NCI-H2081 (cell line): ENCODE results near the gene NTM.

Source experiments
- DNase-seq, 2 experiments: peaks; one replicate each; lab custom pipeline; 2025; lab: John Stamatoyannopoulos, UW

The NTM gene

DNA sequence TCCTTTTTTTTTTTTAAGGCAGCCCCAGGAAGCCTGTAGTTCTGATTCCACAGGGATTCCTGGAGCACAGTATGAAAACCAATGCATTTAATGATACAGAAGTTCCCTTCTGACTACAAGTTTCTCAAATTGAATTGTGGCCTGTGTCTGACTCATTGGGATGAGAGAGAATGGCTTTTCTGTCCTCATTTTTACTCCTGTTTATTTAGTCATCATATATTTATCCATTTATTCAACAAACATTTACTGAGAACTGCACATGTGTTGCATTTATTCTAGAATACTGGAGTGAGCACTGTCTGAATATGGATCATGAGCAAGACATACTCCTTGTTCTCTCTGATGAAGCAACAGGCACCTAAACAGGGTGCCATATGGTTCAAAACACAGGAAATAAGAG is 231.2 kb downstream of the NTM start:
- no peak for DNase-seq

DNA sequence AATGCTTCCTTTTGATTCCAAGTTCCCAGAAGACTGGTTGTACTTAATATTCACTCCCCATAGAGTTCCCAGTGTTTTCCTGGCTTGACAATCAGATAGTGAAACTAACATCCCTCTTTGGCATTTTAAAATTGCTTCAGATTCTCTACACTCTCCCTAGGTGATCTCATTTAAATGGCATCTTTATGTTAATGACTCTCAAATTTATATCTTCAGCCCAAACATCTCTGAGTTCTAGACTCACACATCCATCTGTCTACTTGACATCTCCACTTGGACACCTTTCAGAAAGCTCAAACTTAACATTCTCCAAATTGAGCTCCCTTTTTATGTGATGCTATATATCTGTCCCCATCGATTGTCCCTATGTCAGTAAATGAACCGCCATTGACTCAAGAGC is 232.0 kb downstream of the NTM start:
- no peak for DNase-seq

DNA sequence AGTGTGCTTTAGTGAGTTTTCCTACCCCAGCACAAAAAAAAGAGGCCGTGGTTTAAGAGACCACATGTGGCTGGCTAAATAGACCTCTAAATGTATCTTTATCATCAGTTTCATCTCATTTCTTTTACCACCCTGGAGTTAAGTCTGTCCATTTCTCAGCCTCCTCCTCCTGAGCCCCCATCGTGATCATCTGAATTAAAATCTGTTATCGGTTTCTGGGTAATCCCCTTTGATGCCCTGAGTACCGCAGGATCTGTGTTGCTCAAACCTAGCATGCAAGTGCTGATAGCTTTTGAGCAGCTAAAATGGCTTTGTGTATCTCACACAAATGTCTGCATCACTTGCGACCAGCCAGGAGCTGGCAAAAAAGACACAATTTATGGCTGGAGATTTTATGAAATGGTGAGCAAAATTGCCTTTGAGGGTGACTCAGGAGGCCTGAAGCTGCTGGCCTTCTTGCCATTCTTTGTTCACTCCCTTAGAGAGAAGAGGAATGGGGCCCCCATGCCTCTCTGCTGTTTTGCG is 236.5 kb downstream of the NTM start:
- DNase-seq: no peak

DNA sequence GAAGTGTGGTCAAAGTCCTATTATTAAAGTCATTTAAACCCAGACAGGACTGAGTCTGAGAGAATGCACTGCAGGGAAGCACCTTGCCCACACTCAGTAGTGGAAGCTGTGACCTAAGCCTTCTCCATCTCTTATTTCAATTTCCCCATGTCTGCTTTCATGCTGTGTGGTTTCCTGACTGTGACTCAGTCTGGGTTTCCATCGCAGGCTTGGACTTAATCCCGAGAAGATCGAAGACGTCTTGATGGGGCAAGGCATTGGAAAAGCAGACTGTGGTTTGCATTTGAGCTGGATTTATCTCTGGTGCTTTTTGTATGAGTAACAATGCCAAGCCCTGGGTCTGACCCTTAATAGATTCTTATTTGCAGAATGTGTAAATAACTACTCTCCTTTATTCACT is 238.9 kb downstream of the NTM start:
- no peak for DNase-seq

DNA sequence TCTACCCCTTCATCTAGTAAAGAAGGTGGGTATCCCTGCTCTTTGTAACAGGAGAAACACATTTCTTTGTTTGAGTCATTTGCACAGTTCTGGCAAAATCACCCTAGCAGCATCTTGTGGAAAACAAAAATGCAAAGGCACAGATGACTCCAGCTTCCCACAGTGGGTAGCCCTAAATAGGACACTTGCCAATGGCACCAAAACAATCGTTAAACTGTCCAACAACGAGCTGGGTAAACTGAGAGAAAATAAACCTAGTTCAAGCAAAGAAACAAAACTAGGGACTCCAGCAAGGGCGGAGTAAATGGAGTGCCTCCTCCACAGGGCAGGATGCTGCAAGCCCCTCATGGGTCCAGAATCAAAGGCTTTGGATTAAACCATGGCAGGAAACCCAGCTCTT is 239.5 kb downstream of the NTM start:
- DNase-seq: no peak

DNA sequence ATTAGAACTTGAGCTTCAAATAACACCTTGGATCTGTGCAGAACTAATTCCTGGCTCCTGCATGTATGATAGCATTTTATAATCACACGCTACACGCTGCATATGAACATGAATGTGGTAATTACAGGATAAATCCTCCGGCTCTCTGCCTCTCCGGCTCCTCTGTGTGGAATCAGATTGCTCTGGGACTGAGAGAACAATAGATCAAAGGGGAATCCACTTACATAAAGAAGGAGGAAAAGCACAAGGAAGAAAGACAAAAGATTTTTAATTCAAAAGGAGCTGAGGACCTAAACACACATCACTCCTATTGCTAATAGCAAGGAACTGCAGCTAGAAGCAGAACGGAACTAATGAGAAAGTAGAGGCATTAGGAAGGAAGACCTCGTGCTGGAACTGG is 240.9 kb downstream of the NTM start:
- no peak for DNase-seq

DNA sequence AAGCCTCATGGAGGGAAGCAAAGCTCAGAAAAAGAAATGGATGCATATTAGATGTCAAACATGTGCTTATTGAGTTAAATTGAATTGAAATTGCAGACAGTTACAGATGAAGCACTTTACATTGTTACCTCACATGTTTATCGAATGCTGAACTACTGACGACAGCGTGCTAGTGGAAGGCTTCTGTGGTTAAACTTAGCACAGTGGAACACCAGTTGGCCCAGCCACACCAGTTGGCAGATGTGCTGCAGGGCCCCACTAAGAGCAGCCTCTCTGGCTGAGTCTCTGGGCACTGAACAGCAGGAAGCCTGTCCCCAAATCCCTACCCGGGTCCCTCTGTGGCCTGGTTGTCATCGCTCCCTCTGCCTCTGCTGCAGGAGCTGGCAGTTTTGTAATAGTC is 242.1 kb downstream of the NTM start:
- no peak for DNase-seq

DNA sequence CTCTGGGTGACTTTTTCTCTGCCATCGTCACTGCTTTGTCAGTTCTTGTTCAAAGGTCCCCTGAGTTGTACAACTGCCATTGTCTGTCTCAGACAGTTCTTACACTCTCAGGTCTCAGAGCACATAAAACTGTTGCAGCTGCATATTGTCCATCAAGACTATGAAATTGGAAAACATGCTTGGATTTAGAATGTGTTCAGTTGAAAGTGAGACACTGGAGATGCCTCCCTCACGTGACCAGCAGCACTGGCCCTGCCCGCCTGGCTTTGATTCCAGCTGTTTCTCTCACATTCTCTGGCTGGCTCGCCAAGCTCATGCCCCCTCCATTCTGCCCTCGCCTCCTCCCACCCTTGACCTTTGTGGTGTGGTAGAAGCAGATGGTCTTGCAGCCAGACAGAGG is 244.2 kb downstream of the NTM start:
- DNase-seq: no peak

DNA sequence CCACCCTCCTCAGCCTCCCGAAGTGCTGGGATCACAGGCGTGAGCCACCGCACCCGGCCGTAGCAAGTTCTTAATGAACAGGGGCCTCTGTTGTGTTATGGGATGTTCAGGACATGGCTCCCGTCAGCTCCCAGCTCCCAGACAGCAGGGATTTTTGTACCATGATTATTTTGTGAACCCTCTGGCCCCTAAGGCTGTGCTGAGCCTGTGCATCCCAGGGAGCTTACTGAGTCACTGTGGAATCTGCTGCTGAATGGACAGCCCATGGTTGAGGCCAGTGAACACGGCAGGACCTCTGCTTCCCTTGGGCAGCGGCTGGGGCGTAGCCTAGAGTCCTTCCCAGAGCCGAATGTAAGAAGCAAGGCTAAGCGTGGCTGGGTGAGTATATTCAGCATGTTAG is 245.2 kb downstream of the NTM start:
- no peak for DNase-seq

DNA sequence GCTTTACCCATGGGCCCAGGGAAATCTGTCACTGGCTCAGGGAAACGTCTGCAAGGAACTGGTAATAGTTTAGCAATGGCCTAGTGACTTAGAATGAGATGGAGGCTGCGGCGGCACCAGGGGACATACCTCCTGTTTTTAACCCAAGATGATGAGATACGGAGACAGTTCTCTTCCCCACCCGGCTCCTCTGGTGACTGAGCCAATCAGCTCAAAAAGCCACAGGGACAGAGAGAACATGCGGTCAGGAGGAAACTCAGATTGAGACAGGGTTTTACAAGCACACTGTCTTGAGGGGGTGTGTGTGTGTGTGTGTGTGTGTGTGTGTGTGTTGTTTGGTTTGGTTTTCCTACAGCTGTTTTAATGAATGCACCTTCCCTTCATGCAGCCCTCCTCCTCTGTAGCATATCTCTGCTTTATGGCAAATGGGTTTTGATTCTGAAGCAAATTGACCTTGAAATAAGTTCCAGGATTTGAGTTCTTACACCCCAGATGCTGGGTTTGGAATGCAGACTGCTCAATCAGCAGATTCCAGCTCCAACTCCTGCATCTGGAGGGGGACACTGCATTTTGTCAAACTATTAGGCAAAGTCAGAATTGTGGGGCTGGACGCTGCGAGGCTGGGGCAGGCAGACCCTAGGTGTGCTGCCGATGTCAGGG is 246.2 kb downstream of the NTM start:
- no peak for DNase-seq

DNA sequence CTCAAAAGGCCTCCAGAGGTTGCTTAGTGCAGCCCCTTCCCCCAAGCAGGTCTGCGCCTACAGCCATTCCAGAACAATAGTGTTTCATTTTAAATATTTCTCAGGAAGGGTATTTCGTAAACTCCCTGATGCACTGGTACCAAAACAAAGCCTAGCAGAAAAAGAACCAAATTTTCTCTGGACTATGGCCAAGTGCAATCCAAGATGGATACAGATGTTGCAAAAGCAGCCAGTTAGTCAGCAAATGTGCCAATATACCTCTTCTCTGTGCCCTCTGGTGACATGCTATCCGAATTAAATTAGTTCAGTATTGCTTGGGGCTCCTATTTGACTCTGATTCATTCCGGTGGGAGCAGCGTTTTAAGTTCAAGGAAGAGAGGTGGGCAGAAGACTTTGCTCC is 247.8 kb downstream of the NTM start:
- no peak for DNase-seq

DNA sequence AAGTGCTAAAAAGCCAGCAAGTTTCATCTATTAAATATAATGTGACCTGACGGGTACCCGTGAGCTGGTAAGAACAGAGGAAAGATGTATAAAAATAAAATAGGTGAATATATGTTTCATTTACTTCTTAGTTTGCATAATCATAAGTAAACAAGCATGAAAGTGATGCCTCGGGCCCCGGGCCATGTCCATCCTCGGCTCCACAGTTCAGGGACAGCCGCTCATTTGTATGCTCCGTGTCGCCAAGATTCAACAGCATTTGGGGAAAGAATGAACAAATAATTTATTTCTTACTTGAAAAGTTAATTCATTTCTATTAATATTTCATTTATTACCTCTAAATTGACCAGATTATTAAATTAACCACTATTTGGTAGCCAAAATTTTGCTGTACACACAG is 251.8 kb downstream of the NTM start:
- DNase-seq: no peak

DNA sequence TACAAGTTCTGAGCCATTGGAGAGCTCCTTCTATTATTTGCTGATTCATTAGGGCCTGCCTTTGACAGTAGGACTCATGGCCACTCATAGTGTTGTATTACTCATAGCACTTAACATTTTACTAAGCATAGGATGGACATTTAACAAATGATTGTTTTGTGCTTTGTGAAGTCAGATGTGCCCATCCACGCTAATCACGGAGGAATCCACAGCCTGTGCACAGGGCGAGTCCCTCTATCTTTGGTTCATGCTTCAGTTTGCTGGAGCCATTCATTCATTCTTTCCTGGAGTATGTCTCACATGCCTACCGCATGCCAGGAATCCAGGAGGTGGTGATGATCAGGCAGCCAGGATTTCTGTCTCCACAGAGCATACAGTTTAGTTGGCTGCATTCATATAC is 254.1 kb downstream of the NTM start:
- DNase-seq: no peak

DNA sequence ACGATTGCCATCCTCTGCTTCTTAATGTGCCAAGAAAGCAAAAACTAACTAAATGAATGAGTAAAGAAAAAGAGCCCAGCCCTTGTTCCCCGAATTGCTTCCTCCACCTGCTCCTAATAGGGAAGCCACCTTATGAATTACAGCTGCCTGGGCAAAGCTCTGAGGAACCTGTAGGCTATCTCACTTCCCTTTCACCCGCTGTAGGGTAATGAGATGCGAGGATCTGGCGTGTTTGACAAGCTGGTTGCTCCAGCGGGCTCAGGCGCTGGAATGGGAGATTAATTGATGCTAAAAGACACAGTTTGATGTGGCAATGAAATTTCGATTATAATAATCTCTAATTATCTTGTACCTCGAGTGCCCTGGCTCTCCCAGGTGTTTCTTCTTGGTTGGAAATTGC is 256.4 kb downstream of the NTM start:
- no peak for DNase-seq

DNA sequence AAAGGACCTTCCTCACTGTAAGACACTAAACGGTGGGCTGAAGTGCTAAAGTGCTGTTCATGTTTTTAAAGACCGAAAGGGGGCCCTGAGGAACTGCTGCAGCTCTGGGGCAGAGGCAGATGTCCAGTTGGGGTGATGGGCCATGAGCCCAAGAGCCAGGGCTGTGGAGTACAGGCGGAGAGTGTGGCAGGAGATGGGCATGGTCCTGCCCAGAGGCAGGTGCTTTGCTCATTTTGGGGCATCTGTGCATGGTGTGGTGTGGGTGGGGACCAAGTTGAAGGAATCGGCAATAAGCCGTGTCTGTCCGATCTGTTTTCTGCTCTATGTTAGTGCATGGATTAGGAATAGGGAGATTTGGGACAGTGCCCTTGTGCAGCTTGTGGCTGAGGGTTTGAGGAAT is 258.3 kb downstream of the NTM start:
- DNase-seq: no peak

DNA sequence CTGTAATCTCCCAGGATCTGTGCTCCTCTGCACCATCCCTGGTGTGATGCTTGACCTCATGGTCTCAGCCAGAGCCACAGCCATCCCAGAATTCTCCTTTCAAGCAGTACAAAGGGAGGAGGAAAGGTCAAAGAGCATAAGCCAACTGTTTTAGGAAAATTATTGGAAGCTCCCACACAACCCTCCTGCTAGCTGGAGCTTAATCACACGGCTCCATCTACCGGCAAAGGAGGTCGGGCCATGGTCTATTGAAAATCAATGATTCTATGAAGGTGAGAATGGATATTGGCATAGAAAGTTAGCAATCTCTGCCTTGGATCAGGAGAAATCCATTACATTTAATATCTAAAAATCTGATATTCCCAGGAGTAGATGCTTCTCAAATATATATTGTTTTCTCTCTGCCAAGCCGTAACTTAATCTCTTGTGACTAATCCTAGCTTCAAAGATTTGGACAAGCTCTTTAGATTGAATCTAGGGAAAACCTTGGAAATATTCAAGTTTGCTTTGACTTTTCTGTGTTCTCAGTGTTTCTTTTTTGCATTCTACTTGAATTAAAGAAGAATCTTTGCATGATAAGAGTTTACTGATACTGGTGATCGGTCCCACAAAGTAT is 259.6 kb downstream of the NTM start:
- DNase-seq: no peak

DNA sequence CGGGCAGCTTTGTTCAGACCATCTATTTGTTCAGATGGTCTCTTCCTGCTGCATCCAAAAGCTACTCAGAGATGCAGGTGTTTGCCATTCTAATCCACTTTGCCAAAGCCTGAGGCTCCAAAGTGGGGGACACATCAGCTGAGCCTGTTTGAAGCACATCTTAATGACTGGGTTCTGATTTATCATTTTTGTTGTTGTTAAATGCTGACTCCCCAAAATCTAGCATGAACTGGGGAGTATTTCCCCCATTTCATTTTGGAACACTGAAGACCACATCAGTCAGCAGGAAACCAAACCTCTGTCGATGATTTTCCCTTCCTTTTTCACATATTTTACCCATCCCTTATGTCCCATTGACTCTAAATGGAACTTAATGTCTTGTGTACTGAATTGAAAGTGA is 262.6 kb downstream of the NTM start:
- DNase-seq: no peak

DNA sequence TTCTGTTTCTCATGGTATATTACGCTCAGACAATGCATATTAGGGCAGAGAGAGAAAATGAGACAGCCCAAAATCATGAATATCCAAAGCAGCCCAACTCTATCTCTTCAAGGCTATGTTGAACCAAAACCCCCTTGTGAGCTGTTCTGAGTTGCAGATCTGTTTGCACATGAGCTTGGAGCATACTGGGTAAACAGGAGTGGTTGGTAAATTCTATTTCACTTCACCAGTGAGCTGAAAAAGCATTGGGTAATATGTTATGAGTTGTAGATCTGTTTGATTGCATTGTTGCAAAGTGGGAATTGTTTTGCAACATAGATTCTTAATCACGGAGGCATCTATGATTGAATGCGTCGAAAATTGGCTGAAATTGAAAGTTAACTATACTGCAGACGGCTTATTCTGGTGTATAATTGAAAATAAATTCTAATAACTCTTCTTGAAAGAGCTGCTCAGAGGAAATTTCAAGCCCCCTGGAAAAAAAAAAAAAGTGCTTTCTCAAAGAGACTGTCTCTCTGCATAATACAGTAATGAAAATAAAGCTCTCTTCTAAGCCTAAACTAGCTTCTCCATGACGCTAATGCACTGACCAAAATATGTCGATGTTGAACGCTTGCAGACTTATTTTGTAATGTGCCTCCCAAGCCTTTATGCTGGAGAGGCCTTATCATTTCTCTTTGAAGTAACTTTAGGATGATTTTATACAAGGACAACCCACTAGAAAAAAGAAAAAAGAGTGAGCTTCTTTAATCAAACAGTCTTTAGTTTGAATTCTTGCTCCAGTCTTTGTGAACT is 263.7 kb downstream of the NTM start:
- DNase-seq: no peak

DNA sequence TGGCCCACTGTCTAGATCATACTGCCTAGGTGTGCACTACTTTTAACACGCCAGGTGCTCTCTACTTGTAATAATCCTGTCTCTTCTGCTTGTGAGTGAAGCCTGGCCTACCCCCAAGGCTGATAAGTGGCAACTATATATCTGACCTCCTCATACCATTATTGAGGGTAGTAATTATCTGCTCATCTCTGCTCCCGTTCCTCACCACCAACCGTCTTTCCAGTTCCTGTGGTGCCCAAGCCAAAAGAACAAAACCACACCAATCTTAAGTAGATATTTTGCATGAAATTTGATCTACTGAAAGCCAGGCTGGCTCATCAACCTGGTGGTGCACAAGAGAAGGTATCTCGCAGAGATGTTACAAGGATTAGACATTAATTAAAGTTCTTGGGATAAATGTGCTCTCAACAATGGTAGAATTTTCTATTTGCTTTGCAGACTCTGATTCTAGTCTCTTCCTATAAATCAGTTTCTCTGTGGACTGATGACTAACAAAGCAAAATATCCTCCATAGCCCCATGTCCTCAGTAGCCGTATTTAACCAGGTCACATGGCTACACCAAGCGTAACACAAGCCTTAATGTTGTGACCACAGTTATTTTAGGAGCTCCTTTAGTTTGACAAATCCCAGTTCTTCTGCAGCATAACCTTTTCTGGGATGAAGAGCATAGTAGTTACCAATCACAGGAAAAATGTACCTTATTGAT is 267.2 kb downstream of the NTM start:
- no peak for DNase-seq

DNA sequence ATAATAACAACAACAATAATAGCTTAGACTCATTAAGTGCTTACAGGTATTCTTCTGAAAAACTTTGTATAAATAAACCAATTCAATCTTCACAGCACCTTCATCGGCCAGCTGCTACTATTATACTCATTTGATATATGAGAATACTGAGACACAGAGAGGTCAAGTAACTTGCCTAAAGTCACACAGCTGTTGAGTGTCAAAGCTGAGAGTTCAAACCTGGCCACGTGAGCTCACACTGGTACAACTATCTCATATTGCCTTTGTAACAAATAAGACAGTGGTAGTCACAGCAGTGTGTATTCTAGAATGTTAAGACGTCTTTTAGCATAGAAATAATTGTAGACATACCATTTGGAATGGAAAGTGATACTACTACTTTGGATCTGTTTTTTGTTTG is 268.5 kb downstream of the NTM start:
- DNase-seq: no peak

DNA sequence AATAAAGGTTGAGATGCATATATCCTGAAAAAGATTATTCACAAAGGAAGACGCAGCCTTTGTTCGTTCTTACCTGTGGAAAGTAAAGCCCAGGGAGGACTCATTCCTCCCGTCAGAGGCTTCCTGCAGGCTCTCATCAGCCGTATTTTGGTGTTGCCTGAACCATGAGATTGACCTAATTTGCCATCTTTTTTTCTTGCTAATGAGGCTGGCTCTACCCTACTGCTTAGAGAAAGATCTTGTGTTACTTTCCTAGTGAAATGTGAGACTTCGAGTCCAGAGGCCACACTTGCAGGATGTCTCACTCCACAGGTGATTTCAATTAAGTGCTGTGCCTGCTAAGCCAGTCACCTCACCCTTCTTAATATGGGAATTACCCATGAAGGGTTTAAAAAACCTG is 269.9 kb downstream of the NTM start:
- no peak for DNase-seq

DNA sequence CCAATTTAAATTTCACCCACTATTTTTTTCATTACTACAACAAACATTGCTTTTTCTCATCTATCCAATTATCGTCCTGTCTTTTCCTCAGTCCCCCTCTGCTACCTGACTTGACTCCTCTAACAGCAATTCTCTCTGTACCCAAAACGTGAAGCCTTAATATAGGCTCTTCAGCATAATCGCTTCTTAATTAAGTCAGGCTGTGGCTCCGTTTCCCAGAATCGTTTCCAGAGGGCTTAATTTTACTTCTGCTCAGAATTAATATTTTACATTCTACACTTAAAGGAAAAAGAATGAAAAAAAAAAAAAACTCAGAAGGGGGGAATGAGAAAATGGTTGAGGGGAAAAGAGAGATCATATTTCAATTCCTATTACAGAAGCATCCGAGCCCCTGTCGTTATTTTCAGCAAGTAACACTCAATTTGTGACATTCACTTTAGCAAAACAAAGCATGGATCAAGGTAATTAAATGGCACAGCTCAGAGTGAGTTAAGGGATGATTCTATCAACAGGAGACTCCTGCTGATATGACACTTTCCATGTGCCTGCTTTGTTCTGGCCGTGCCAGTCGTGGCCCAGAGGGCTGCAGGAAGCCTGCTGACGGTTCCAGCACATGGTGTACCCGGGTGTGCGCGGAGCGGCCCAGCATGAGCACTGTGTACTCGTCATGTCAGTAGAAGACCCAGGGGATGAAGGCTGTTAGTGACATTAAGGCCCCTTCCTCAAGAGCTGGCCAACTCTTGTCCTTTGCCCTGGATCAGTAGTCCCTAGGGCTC is 272.5 kb downstream of the NTM start:
- no peak for DNase-seq
